HG02973 (cell line): ENCODE measurements around the gene ELAVL1.

ENCODE experiments used
- ATAC-seq: cut with Tn5 transposase; IDR thresholded peaks from one replicate; pipeline ENCODE4 v1.9.1; 2021; ENCODE audit warnings: moderate library complexity; ENCODE audit not compliant: unreplicated experiment

Gene ELAVL1

DNA sequence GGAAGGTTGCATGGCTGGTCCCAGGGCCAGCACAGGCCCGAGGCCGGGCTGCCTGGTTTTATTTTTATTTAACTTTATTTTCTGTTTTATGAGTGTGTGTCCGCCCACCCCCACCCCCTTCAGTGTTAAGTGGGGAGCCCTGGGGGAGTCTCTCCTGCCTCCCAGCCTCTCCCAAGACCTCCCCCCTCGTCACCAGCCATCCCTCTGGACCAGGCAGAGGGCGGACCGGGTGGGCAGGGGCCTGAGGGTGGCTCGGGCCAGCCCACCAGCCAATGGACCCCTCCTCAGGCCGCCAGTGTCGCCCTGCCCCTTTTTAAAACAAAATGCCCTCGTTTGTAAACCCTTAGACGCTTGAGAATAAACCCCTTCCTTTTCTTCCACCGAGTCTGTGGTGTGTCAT, 91.3 kb downstream of the ELAVL1 start:
- ATAC-seq = no peak

DNA sequence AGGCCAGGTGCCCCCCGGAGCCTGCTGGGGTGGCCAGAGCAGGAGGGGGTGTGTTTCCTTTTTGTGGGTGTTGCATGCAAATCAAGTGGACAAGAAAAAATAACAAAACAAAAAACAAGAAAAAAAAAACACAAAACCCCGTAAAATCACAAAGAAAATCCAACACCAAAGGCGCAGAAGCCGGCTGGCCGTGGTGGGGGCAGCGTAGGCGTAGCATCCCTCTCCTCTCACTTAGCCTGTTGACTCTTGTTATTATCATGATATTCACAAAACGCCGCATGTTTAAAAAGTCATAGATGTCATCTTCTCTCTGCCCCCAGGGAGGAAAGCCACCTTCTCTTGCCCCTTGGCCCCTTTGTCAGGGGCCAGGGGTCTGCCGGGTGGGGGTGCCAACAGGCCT, 91.8 kb downstream of the ELAVL1 start:
- no peak for ATAC-seq

DNA sequence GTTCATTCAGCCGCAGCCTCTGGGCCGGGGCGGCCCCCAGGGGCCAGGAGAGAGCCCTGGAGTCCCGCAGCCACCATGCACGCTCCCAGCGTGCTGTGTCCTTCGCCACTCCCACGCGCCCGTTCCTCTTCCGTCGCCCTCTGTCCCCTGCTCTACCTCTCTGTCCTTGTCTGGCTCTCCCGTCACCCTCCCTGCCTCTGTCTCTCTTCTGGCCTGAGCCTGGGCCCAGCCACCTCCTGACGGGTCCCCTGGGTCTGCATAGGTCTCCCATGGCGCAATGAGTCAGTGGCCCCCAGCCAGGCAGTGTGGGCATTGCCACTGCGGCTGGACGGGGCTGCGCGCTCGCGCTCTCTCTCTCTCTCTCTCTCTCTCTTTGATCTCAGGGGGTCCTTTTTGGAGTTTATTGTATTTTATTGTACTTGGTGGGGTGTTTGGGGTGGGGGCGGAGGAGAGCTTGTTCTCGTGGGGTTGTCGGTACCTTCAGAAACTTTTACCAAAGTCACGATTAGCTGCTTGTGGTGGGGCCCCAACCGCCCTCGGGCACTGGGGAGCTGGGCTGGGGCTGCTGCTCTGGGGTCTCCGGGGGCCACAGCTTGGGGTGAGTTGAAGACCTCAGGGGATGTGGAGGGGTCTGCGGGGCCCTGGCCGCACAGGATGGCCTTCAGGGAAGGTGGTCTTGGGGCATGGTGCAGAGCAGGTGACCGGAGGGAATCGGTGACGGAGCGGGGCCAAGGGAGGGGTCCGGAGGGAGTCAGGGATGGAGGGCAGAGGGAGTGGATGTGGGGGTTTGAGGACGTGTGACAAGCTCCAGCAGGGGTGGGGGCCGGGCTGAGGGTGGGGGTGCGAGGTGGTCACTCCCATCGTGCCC, 92.5 kb downstream of the ELAVL1 start:
- ATAC-seq = no peak

DNA sequence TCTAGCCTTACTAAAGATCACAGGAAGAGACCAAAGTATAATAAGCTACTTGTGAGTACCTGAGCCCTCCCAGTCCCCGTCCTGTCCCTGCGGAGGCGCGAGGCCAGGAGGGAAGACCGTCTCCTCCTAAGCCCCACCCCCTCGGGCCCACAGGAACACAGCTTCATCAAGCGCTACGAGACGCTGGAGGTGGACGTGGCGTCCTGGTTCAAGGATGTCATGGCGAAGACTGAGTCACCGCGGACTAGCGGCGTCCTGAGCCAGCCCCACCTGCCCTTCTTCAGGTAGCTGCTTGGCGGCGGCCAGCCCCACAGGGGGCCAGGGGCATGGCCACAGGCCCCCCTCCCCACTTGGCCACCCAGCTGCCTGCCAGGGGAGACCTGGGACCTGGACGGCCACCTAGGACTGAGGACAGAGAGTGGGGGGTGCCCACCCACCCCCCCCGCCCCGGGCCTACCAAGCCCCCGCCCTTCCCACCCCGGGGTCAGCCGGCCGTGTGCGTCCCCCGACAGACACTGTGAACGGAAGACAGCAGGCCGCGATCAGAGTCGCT, 93.2 kb downstream of the ELAVL1 start:
- ATAC-seq = no peak

DNA sequence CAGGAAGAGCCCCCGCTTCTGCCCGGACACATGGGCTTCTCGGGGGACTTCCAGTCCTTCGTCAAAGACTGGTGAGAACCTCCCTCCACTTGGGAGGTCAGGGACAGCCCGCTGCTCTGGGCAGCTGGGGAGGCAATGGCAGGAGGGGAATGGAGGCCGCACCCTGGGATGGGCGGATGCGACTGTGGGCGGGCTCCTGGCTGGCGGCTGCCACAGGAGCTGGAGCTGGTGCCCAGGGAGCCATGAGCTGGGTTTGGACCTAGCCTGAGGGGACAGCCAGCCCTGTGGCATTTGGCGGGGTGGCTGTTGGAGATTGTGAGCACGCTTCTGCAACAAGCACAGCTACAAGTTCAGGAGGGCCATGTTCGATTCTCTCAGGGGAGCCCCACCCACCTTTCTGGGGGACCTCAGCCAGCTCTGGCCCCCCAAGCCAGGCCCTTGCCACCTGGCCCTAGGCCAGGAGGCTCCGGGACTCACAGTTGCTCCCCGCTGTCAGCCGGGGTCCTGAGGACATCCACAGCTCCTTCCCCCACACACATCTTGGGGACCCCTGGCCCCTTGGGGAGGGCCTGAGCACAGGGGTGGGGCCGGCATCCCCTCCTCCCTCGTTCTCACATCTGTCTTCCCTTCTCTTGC, 93.8 kb downstream of the ELAVL1 start:
- no peak for ATAC-seq

DNA sequence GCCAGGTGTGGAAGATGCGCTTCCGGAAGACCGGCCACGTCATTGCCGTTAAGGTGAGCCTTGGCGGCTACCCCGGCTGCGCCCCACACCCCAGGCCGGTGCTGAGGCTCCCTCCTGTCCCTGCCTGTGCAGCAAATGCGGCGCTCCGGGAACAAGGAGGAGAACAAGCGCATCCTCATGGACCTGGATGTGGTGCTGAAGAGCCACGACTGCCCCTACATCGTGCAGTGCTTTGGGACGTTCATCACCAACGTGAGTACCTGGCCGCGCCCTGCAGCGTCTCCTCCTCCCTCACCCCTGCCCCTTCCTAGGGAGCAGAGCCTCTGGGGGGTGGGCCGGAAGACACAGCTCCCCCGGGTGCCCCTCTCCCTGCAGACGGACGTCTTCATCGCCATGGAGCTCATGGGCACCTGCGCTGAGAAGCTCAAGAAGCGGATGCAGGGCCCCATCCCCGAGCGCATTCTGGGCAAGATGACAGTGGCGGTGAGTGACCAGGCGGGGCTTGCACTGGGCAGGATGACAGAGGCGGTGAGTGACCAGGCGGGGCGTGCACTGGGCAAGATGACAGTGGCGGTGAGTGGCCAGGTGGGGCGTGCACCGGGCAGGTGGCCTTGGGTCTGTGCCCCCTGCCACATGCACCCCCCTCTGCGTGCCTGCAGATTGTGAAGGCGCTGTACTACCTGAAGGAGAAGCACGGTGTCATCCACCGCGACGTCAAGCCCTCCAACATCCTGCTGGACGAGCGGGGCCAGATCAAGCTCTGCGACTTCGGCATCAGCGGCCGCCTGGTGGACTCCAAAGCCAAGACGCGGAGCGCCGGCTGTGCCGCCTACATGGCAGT, 94.9 kb downstream of the ELAVL1 start:
- ATAC-seq = no peak

DNA sequence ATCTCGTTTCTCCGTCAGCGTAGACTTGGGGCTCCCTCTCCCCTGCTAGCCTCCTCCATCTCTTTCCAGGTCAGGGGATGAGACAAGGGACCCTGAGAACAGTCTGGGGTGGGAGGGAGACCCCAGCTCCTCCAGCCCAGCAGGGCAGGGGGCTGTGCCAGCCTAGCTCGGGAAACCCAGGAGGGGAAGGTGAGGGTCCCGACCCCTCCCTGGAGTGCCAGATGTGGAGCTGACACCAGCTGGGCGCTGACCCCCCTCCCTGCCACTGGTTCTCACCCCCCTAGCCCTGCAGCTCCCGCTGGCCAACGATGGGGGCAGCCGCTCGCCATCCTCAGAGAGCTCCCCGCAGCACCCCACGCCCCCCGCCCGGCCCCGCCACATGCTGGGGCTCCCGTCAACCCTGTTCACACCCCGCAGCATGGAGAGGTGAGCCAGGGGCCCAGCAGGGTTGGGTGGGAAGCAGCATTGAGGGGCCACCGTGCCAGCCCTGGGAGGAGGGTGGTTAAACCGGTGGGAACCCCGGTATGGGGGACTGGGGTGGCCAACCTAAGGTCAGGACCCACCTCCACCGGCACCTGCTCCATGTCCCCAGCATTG, 95.9 kb downstream of the ELAVL1 start:
- ATAC-seq = no peak

DNA sequence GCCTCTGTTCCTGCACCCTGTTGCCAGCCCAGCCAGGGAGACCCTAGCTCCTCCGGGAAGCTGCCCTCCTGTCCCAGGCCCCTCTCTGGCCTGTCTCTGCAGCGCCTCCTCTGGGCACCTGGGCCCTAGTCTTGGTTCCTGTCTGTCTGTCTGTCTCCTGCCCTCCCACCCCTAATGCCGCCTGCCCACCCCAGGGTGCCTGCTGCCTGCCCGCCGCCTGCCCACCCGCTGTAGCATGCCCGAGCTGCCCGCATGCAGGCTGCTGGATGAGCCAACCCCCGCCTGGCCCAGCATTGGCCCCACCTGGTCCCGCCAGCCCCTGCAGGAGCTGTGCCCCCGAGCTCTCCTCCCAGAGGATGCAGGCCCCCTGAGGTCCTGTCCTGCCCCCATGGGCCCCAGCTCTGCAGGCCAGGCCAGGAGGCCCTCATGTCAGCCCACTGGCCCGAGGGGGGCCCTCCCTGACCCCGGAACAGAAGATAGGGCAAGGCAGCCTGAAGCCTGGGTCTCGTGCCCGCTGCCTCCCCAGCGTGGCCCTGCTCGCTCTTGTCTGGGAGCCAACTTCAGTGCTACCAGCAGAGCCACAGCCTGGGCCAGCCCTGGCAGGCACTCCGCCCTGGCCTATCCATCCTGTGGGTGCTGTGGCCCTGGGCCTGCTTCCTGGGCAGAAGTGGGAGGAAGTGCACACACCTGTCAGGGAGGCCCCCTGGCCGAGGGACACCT, 96.5 kb downstream of the ELAVL1 start:
- ATAC-seq = no peak
